Neuronal stem cell (in vitro differentiated cells): Measurements from ENCODE around the gene PTPRE.

Source experiments
- DNase-seq: peaks from one replicate; pipeline ENCODE4 v3.0.0-alpha.2; 2013; ENCODE audit warnings: low spot score
- H2AFZ ChIP-seq: one replicate; pipeline ENCODE4 v1.6.1; 2013; ENCODE audit warnings: mild to moderate bottlenecking, low read length, inconsistent platforms
- H2AK5ac ChIP-seq: 2 replicates; pipeline ENCODE4 v1.6.1; 2013; ENCODE audit warnings: low read depth, mild to moderate bottlenecking, inconsistent platforms, low read length, moderate library complexity, mixed read lengths
- H2BK120ac ChIP-seq: 2 replicates; pipeline ENCODE4 v1.6.1; 2013; ENCODE audit warnings: low read depth, mild to moderate bottlenecking, inconsistent platforms, low read length, moderate library complexity, mixed read lengths
- H2BK12ac ChIP-seq: one replicate; pipeline ENCODE4 v1.6.1; 2013; ENCODE audit warnings: low read length, inconsistent platforms
- H2BK15ac ChIP-seq: 2 replicates; pipeline ENCODE4 v1.6.1; 2013; ENCODE audit warnings: mild to moderate bottlenecking, low read length, inconsistent platforms, mixed read lengths
- H2BK5ac ChIP-seq: one replicate; pipeline ENCODE4 v1.6.1; 2013; ENCODE audit warnings: inconsistent platforms, mild to moderate bottlenecking, low read length, moderate library complexity
- H3K14ac ChIP-seq: one replicate; pipeline ENCODE4 v1.6.1; 2013; ENCODE audit warnings: low read length, inconsistent platforms
- H3K18ac ChIP-seq: 2 replicates; pipeline ENCODE4 v1.6.1; 2013; ENCODE audit warnings: low read length, inconsistent platforms
- H3K23ac ChIP-seq: 2 replicates; pipeline ENCODE4 v1.6.1; 2013; ENCODE audit warnings: low read depth, mild to moderate bottlenecking, mixed read lengths, low read length, inconsistent platforms; ENCODE audit not compliant: poor library complexity
- H3K27ac ChIP-seq: replicated peaks from 3 replicates; pipeline ENCODE4 v1.5.1; 2013; ENCODE audit warnings: low read length, inconsistent platforms
- H3K27me3 ChIP-seq, 3 experiments: 2 replicates each; pipeline ENCODE4 v1.6.1; 2013; ENCODE audit warnings: low read length in 3 of 3, mild to moderate bottlenecking in 2 of 3, inconsistent platforms in 1 of 3, low read depth in 1 of 3, mixed read lengths in 1 of 3, moderate library complexity in 1 of 3; ENCODE audit not compliant: control insufficient read depth in 3 of 3, insufficient read depth in 3 of 3
- H3K36me3 ChIP-seq, 2 donors: replicated peaks in 1 of 2; 2 replicates each; pipeline ENCODE4 v1.6.1; 2013; ENCODE audit warnings: low read length in 2 of 2; ENCODE audit not compliant: control insufficient read depth in 2 of 2, insufficient read depth in 2 of 2
- H3K4ac ChIP-seq: 2 replicates; pipeline ENCODE4 v1.6.1; 2013; ENCODE audit warnings: inconsistent platforms, mild to moderate bottlenecking, low read length, moderate library complexity
- H3K4me1 ChIP-seq, 2 donors: 1 replicate in 1 of 2; 2 replicates in 1 of 2; pipeline ENCODE4 v1.6.1; 2013; ENCODE audit warnings: low read length in 2 of 2, low read depth in 1 of 2; ENCODE audit not compliant: control insufficient read depth in 2 of 2, insufficient read depth in 1 of 2
- H3K4me2 ChIP-seq: one replicate; pipeline ENCODE4 v1.6.1; 2013; ENCODE audit warnings: mild to moderate bottlenecking, low read length, inconsistent platforms; ENCODE audit not compliant: insufficient read depth, poor library complexity, severe bottlenecking
- H3K4me3 ChIP-seq, 2 donors: 2 replicates each; pipeline ENCODE4 v1.5.1; 2013; ENCODE audit warnings: low read length in 2 of 2, mild to moderate bottlenecking in 2 of 2, inconsistent platforms in 1 of 2, moderate library complexity in 1 of 2
- H3K79me1 ChIP-seq: one replicate; pipeline ENCODE4 v1.6.1; 2013; ENCODE audit warnings: low read depth, mild to moderate bottlenecking, inconsistent platforms, low read length, moderate library complexity
- H3K9ac ChIP-seq: one replicate; pipeline ENCODE4 v1.6.1; 2013; ENCODE audit warnings: mild to moderate bottlenecking, low read depth, low read length, inconsistent platforms; ENCODE audit not compliant: poor library complexity
- H3K9me3 ChIP-seq, 2 donors: replicated peaks in 1 of 2; 2 replicates each; pipeline versions ENCODE3 to v1.6.1; 2013; ENCODE audit warnings: low read length in 2 of 2, mild to moderate bottlenecking in 2 of 2, inconsistent platforms in 1 of 2, low read depth in 1 of 2, mixed read lengths in 1 of 2, moderate library complexity in 1 of 2; ENCODE audit not compliant: control insufficient read depth in 2 of 2, insufficient read depth in 1 of 2
- H4K8ac ChIP-seq: one replicate; pipeline ENCODE4 v1.6.1; 2013; ENCODE audit warnings: low read depth, mild to moderate bottlenecking, inconsistent platforms, low read length, moderate library complexity
- H4K91ac ChIP-seq: one replicate; pipeline ENCODE4 v1.6.1; 2013; ENCODE audit warnings: low read length, low read depth, mild to moderate bottlenecking, inconsistent platforms; ENCODE audit not compliant: poor library complexity
- WGBS, 2 donors: extraction: QIAGEN DNeasy Blood & Tissue Kit; methylation state at CpG; one replicate each; pipeline ENCODE4 v1.1.7; 2013; ENCODE audit warnings: missing lambda C conversion rate in 2 of 2, mixed read lengths in 1 of 2; ENCODE audit not compliant: insufficient read length in 2 of 2, insufficient replicate concordance in 1 of 2; ENCODE audit errors: extremely low coverage in 2 of 2; 5-methylcytosine and 5-hydroxymethylcytosine counted together

PTPRE gene

GRCh38 chr10:127882391-127882790 lies 24.5 kb upstream of the PTPRE start:
- no CpG with 5 or more reads among the region's 8 CpGs for WGBS, 2 donors

GRCh38 chr10:127882801-127883459 lies 24.0 kb upstream of the PTPRE start:
- Histone ChIP-seq H4K91ac (no peak overlapping the region), H2BK120ac (no peak overlapping the region), H3K79me1 (no peaks in the 10 kb centered on the region), H4K8ac (no peak overlapping the region), H3K4me1 (peaks cover 0 to 2% of the 10 kb centered on the region in 2 donors), H2BK12ac (no peak overlapping the region), H3K27ac (no peak overlapping the region), H3K4me3 (peak overlapping the region in 1 of 2 donors; percentile 40), H3K18ac (peak overlapping the region; percentile 9), H2BK15ac (no peak overlapping the region), H2AFZ (no peak overlapping the region), H3K14ac (no peak overlapping the region), H3K23ac (no peak overlapping the region), H2BK5ac (no peak overlapping the region), H3K4ac (no peak overlapping the region), H3K27me3 (peaks cover 0 to 5% (median 0%) of the 10 kb centered on the region in 3 experiments), H3K9ac (no peak overlapping the region), H3K9me3 (no peaks in the 10 kb centered on the region), H3K36me3 (no peaks in the 10 kb centered on the region), H2AK5ac (no peak overlapping the region), H3K4me2 (no peak overlapping the region)
- no peak for DNase-seq
- no CpG with 5 or more reads among the region's 4 CpGs for WGBS, 2 donors

More at GRCh38 chr10:127882391-127882790, 24.5 kb upstream of the PTPRE start:
- H3K27me3 ChIP-seq: peaks cover 0 to 5% (median 0%) of the 10 kb centered on the region in 3 experiments
- H2AK5ac ChIP-seq: no peak overlapping the region
- no peak overlapping the region for H2BK12ac ChIP-seq
- no peak overlapping the region for H3K23ac ChIP-seq
- no peak overlapping the region for H2BK15ac ChIP-seq
- no peak overlapping the region for H2BK120ac ChIP-seq
- H3K4me3 ChIP-seq: no peak overlapping the region
- H4K8ac ChIP-seq: no peak overlapping the region
- no peaks in the 10 kb centered on the region for H3K79me1 ChIP-seq
- no peak overlapping the region for H2AFZ ChIP-seq
- H3K4ac ChIP-seq: no peak overlapping the region
- H4K91ac ChIP-seq: no peak overlapping the region
- peaks cover 0 to 2% of the 10 kb centered on the region in 2 donors for H3K4me1 ChIP-seq
- no peak overlapping the region for H3K14ac ChIP-seq
- DNase-seq: no peak
- no peaks in the 10 kb centered on the region for H3K9me3 ChIP-seq
- no peak overlapping the region for H3K4me2 ChIP-seq
- H2BK5ac ChIP-seq: no peak overlapping the region
- no peak overlapping the region for H3K27ac ChIP-seq
- H3K36me3 ChIP-seq: no peaks in the 10 kb centered on the region
- no peak overlapping the region for H3K18ac ChIP-seq
- no peak overlapping the region for H3K9ac ChIP-seq

- no peaks in the 10 kb centered on the region for H3K36me3 ChIP-seq
- no peak overlapping the region for H2BK12ac ChIP-seq
- H3K79me1 ChIP-seq: no peaks in the 10 kb centered on the region
- H3K4me1 ChIP-seq: peaks cover 0 to 2% of the 10 kb centered on the region in 2 donors
- no peak overlapping the region for H3K14ac ChIP-seq
- no CpG with 5 or more reads among the region's 10 CpGs for WGBS, 2 donors
- no peak overlapping the region for H2AFZ ChIP-seq
- no peak for DNase-seq
- H3K9ac ChIP-seq: no peak overlapping the region
- H4K8ac ChIP-seq: no peak overlapping the region
- H3K27me3 ChIP-seq: peaks cover 0 to 5% (median 0%) of the 10 kb centered on the region in 3 experiments
- no peak overlapping the region for H2BK5ac ChIP-seq
- H3K27ac ChIP-seq: no peak overlapping the region
- H2AK5ac ChIP-seq: no peak overlapping the region
- no peak overlapping the region for H2BK15ac ChIP-seq
- H2BK120ac ChIP-seq: no peak overlapping the region
- H3K4me3 ChIP-seq: no peak overlapping the region
- H3K23ac ChIP-seq: no peak overlapping the region
- H4K91ac ChIP-seq: no peak overlapping the region
- no peak overlapping the region for H3K18ac ChIP-seq
- no peak overlapping the region for H3K4ac ChIP-seq
- H3K9me3 ChIP-seq: no peaks in the 10 kb centered on the region
- H3K4me2 ChIP-seq: no peak overlapping the region
These were observed 23.4 kb upstream of the PTPRE start for GRCh38 chr10:127883516-127883915.

GRCh38 chr10:127884501-127884900 lies 22.4 kb upstream of the PTPRE start:
- Histone ChIP-seq H2BK5ac (no peak overlapping the region), H4K8ac (no peak overlapping the region), H3K36me3 (no peaks in the 10 kb centered on the region), H2AK5ac (no peak overlapping the region), H3K14ac (no peak overlapping the region), H3K4me1 (peaks cover 0 to 2% of the 10 kb centered on the region in 2 donors), H4K91ac (no peak overlapping the region), H2AFZ (no peak overlapping the region), H3K18ac (no peak overlapping the region), H2BK15ac (no peak overlapping the region), H3K27ac (no peak overlapping the region), H3K4ac (no peak overlapping the region), H3K79me1 (no peaks in the 10 kb centered on the region), H2BK120ac (no peak overlapping the region), H3K9me3 (no peaks in the 10 kb centered on the region), H3K23ac (no peak overlapping the region), H3K27me3 (peaks cover 0 to 8% (median 0%) of the 10 kb centered on the region in 3 experiments), H3K4me2 (no peak overlapping the region), H3K9ac (no peak overlapping the region), H3K4me3 (no peak overlapping the region), H2BK12ac (no peak overlapping the region)
- DNase-seq: no peak
- WGBS, 2 donors: no CpG with 5 or more reads among the region's 5 CpGs
